Measurements from ENCODE around the gene OR10J5. TPM values are rescaled to one million over a fixed set of nuclear protein-coding genes. Genes with fewer than 3 reads are reported as not detected.
"Not testable (repeated sequence)": the region's sequence is repeated elsewhere in the genome, so short reads cannot be mapped to it uniquely, and the experiment has no call there.

The OR10J5 gene
- total RNA-seq, 6 donors from 2014 or later = not detected

GRCh38 chr1:159554261-159554660, 18.5 kb upstream of the OR10J5 start:
- DNase-seq = no peak
- Histone ChIP-seq H3K9me3 (no peaks in the 10 kb centered on the region), H3K4me1 (no peaks in the 10 kb centered on the region), H3K4me3 (no peak overlapping the region), H3K27me3 (no peaks in the 10 kb centered on the region), H3K27ac (no peak overlapping the region), H3K36me3 (no peaks in the 10 kb centered on the region)
- no peak for TF ChIP-seq POLR2A (IDR thresholded peaks at IDR 0.05)
- TF ChIP-seq POLR2AphosphoS5 (IDR thresholded peaks at IDR 0.05) = no peak
- no peak for TF ChIP-seq CTCF (IDR thresholded peaks at IDR 0.05)
- TF ChIP-seq EP300 (IDR thresholded peaks at IDR 0.05) = no peak
- no peak for ATAC-seq (ENCODE audit: low FRiP score in 2 of 2)
- 45 to 56% methylated on average over 3 of the region's 3 CpGs for WGBS, 2 donors

- WGBS, 2 donors = 80 to 84% methylated on average over 2 of the region's 2 CpGs
- TF ChIP-seq POLR2AphosphoS5 (IDR thresholded peaks at IDR 0.05) = no peak
Observed at GRCh38 chr1:159548126-159548525, 12.3 kb upstream of the OR10J5 start.

GRCh38 chr1:159532922-159533321, 2.9 kb downstream of the OR10J5 start:
- TF ChIP-seq CTCF (IDR thresholded peaks at IDR 0.05) = no peak
- TF ChIP-seq EP300 (IDR thresholded peaks at IDR 0.05) = no peak
- no peak for TF ChIP-seq POLR2A (IDR thresholded peaks at IDR 0.05)
- TF ChIP-seq POLR2AphosphoS5 (IDR thresholded peaks at IDR 0.05) = no peak
- H3K27me3 ChIP-seq = no peaks in the 10 kb centered on the region
- ATAC-seq (ENCODE audit: low FRiP score in 2 of 2) (no peak), DNase-seq (no peak)
- no peaks in the 10 kb centered on the region for H3K36me3 ChIP-seq
- no peaks in the 10 kb centered on the region for H3K9me3 ChIP-seq
- no peaks in the 10 kb centered on the region for H3K4me1 ChIP-seq
- no peak overlapping the region for H3K27ac ChIP-seq
- no peak overlapping the region for H3K4me3 ChIP-seq

More at GRCh38 chr1:159548126-159548525, 12.3 kb upstream of the OR10J5 start:
- Histone ChIP-seq H3K36me3 (no peaks in the 10 kb centered on the region), H3K9me3 (no peaks in the 10 kb centered on the region), H3K4me3 (no peak overlapping the region), H3K4me1 (no peaks in the 10 kb centered on the region), H3K27ac (no peak overlapping the region), H3K27me3 (no peaks in the 10 kb centered on the region)
- DNase-seq (no peak), ATAC-seq (ENCODE audit: low FRiP score in 2 of 2) (no peak)

- not testable (repeated sequence) for DNase-seq; H3K36me3 ChIP-seq; H3K4me3 ChIP-seq; H3K27ac ChIP-seq; H3K9me3 ChIP-seq; ATAC-seq (ENCODE audit: low FRiP score in 2 of 2); H3K4me1 ChIP-seq; H3K27me3 ChIP-seq
- WGBS, 2 donors = 55 to 67% methylated on average over 2 of the region's 2 CpGs
Observed at GRCh38 chr1:159524792-159525191, 11.0 kb downstream of the OR10J5 start.

GRCh38 chr1:159510229-159510541, 25.6 kb downstream of the OR10J5 start:
- 43 to 70% methylated on average over 2 of the region's 2 CpGs for WGBS, 2 donors
- Histone ChIP-seq H3K4me3 (no peak overlapping the region), H3K36me3 (no peaks in the 10 kb centered on the region), H3K27me3 (no peaks in the 10 kb centered on the region), H3K4me1 (no peaks in the 10 kb centered on the region), H3K9me3 (peaks cover 0 to 9% (median 3%) of the 10 kb centered on the region in 4 donors), H3K27ac (no peak overlapping the region)
- TF ChIP-seq POLR2AphosphoS5 (IDR thresholded peaks at IDR 0.05) (no peak), POLR2A (IDR thresholded peaks at IDR 0.05) (no peak), EP300 (IDR thresholded peaks at IDR 0.05) (no peak), CTCF (IDR thresholded peaks at IDR 0.05) (no peak)
- ATAC-seq (ENCODE audit: low FRiP score in 2 of 2) = no peak
- no peak for DNase-seq

- no peaks in the 10 kb centered on the region for H3K27me3 ChIP-seq
- DNase-seq = no peak
- no peaks in the 10 kb centered on the region for H3K36me3 ChIP-seq
- H3K9me3 ChIP-seq = peaks cover 0 to 9% (median 3%) of the 10 kb centered on the region in 4 donors
- H3K27ac ChIP-seq = no peak overlapping the region
- no peak for TF ChIP-seq CTCF (IDR thresholded peaks at IDR 0.05)
- TF ChIP-seq POLR2A (IDR thresholded peaks at IDR 0.05) = no peak
- TF ChIP-seq POLR2AphosphoS5 (IDR thresholded peaks at IDR 0.05) = no peak
- TF ChIP-seq EP300 (IDR thresholded peaks at IDR 0.05) = no peak
- no peaks in the 10 kb centered on the region for H3K4me1 ChIP-seq
- H3K4me3 ChIP-seq = no peak overlapping the region
- no peak for ATAC-seq (ENCODE audit: low FRiP score in 2 of 2)
Observed at GRCh38 chr1:159509440-159510228, 26.2 kb downstream of the OR10J5 start.
